G401.6 (cell line): ENCODE measurements around the gene LZTS2.

Experiments used
- FAIRE-seq: peaks from 2 replicates; lab custom pipeline; 2012; peaks lifted over from hg19 to GRCh38; lab: Jason Lieb, UNC

The LZTS2 gene

GRCh38 chr10:101054351-101054750 is 54.7 kb downstream of the LZTS2 start:
- FAIRE-seq, result no peak

DNA sequence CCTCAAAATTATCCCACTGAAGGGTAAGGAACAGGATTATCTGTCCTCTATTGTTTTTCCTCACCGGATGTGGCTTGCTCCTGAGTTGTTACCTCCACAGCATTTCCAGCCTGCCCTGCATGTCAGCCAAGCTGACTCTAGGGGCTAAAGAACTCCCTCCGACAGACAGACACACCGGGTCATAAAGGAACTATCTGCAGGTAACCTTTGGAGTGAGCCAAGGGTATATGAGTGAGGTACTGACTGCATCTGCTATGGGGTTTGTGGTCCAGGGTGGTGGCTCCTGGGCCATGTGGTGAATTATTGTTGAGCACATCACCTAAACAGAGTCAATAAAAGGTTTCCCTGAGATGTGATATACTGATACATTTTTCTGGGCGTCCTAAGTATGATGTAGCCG is 55.3 kb downstream of the LZTS2 start:
- no peak for FAIRE-seq

DNA sequence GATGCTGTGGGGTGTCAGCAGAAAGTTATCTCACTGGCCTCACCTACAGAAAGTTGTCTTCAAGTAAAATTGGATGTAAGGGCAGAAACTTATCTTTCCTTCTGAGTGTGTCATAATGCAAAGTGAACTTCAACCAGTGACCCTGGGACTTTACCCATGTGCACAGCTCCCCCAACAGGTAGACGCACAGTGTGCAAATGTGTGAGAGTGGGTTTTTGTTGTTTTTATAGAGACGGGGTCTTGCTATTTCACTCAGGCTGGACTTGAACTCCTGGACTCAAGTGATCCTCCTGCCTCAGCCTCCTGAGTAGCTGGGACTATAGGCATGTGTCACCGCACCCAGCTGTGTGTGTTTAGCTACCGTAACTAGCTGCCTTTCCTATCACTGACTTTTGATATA is 55.8 kb downstream of the LZTS2 start:
- FAIRE-seq, result no peak

GRCh38 chr10:101056365-101057151 is 57.0 kb downstream of the LZTS2 start:
- no peak for FAIRE-seq
